Measurements from ENCODE around the gene RPH3AL. TPM values are rescaled to one million over a fixed set of nuclear protein-coding genes. Genes with fewer than 3 reads are reported as not detected.
A peak's percentile ranks its signal among the peaks of the same experiment; 100 is the strongest.

Gene RPH3AL
- total and polyA plus RNA-seq, 7 donors: 3.7 to 18.5 (median 9.7) TPM

DNA sequence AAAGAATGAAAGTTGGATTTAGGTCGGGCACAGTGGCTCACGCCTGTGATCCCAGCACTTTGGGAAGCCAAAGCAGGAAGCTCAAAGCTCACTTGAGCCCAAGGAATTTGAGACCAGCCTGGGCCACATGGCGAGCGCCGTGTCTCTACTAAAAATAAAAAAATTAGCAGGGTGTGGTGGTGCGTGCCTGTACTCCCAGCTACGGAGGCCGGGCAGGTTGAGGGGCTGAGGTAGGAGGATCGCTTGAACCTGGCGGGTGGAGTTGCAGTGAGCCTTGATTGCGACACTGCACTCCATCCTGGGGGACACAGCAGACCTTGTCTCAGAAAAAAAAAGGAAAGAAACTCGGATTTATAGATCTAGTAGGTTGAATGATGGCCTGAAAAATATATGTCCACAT lies 37.4 kb upstream of the RPH3AL start:
- TF ChIP-seq, protein P1, sequence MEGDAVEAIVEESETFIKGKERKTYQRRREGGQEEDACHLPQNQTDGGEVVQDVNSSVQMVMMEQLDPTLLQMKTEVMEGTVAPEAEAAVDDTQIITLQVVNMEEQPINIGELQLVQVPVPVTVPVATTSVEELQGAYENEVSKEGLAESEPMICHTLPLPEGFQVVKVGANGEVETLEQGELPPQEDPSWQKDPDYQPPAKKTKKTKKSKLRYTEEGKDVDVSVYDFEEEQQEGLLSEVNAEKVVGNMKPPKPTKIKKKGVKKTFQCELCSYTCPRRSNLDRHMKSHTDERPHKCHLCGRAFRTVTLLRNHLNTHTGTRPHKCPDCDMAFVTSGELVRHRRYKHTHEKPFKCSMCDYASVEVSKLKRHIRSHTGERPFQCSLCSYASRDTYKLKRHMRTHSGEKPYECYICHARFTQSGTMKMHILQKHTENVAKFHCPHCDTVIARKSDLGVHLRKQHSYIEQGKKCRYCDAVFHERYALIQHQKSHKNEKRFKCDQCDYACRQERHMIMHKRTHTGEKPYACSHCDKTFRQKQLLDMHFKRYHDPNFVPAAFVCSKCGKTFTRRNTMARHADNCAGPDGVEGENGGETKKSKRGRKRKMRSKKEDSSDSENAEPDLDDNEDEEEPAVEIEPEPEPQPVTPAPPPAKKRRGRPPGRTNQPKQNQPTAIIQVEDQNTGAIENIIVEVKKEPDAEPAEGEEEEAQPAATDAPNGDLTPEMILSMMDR (IDR thresholded peaks at IDR 0.05): no peak
- Histone ChIP-seq H3K36me3 (ENCODE audit: insufficient read depth in 1 of 2, low read depth in 1 of 2) (no peaks in the 10 kb centered on the region), H3K4me3 (no peak overlapping the region), H3K4me1 (no peaks in the 10 kb centered on the region), H3K27ac (no peak overlapping the region), H3K27me3 (ENCODE audit: insufficient read depth in 3 of 3, low read length in 2 of 3) (peaks cover 0 to 36% (median 4%) of the 10 kb centered on the region in 3 donors), H3K9me3 (no peaks in the 10 kb centered on the region)
- no peak for ATAC-seq
- 63 to 73% (median 63%) methylated on average over 12 of the region's 12 CpGs for WGBS, 3 donors
- DNase-seq: no peak
- intact Hi-C loops (cut with DNase I): no loop called here

DNA sequence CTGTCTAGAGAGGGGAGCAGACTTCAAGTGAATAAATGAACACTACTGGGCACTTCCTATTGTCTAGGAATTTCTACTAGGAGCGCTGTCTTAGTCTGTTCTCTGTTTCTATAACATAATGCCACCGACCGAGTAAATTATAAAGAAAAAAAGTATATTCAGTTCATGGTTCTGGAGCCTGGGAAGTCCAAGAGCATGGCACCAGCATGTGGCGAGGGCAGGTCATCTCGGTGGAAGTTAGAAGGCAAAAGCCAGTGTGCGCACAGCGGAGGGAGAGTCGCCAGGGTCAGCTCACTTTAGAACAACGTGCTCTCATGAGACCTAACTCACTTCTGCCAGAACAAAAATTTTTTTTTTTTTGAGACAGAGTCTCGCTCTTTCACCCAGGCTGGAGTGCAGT lies 35.5 kb upstream of the RPH3AL start:
- H3K4me3 ChIP-seq: no peak overlapping the region
- WGBS, 3 donors: 87 to 92% (median 90%) methylated on average over 10 of the region's 10 CpGs
- TF ChIP-seq, protein P1 (IDR thresholded peaks at IDR 0.05): no peak
- H3K9me3 ChIP-seq: no peaks in the 10 kb centered on the region
- no peaks in the 10 kb centered on the region for H3K36me3 ChIP-seq (ENCODE audit: insufficient read depth in 1 of 2, low read depth in 1 of 2)
- DNase-seq: no peak
- H3K4me1 ChIP-seq: no peaks in the 10 kb centered on the region
- H3K27ac ChIP-seq: no peak overlapping the region
- no peak for ATAC-seq
- H3K27me3 ChIP-seq (ENCODE audit: insufficient read depth in 3 of 3, low read length in 2 of 3): peaks cover 0 to 38% (median 0%) of the 10 kb centered on the region in 3 donors
- intact Hi-C loops (cut with DNase I): loop anchor here in 1 of 2 donors (5.0 kb wide), 1 partner anchor 241 kb away; no protein-coding TSS in a partner anchor

DNA sequence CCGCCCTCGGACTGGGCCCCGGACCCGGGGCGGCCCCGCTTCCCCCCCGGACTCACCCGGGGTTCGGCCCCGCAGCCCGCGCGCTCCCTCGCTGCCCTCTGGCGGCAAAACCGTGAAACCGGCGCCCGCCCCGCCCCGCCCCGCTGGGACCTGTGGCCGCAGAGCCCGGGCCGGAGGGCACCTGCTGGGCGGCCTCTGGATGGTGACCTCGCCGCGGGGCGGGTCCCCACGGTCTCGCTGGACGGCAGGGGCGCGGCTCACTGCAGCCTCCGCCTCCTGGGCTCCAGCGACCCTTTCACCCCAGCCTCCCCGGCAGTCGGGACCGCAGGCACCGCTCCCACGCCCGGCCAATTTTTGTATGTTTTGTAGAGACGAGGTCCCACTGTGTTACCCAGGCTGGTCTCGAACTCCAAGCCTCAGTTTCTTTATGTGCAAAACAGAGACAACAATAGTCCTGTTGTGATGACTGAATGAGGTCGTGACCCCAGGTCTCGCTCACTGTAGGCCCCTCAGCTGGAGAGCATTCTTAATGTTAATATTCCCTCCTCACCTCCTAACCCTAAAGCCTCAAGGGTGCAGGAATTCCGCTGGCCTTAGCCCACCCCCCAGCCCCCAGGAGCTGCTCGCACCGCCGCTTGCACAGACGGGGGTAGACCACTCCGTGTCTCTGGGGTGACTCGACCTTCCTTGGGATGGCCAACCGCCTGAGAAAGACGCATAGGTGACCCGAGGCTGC lies 33.7 kb upstream of the RPH3AL start:
- H3K27ac ChIP-seq: peak overlapping the region; percentile 58
- TF ChIP-seq, protein P1 (IDR thresholded peaks at IDR 0.05): peak; percentile 77
- peak overlapping the region; percentile 59 for H3K4me3 ChIP-seq
- intact Hi-C loops (cut with DNase I): loop anchor here (2.0 to 5.0 kb wide), 3 partner anchors 222 to 242 kb away; no protein-coding TSS in a partner anchor
- DNase-seq (peak; percentile 84 to 90), ATAC-seq (peak; percentile 74 to 88 (median 82))
- H3K4me1 ChIP-seq: no peaks in the 10 kb centered on the region
- peaks cover 0 to 44% (median 0%) of the 10 kb centered on the region in 3 donors for H3K27me3 ChIP-seq (ENCODE audit: insufficient read depth in 3 of 3, low read length in 2 of 3)
- WGBS, 3 donors: 11 to 19% (median 12%) methylated on average over 42 to 57 of the region's 57 CpGs
- no peaks in the 10 kb centered on the region for H3K36me3 ChIP-seq (ENCODE audit: insufficient read depth in 1 of 2, low read depth in 1 of 2)
- no peaks in the 10 kb centered on the region for H3K9me3 ChIP-seq

DNA sequence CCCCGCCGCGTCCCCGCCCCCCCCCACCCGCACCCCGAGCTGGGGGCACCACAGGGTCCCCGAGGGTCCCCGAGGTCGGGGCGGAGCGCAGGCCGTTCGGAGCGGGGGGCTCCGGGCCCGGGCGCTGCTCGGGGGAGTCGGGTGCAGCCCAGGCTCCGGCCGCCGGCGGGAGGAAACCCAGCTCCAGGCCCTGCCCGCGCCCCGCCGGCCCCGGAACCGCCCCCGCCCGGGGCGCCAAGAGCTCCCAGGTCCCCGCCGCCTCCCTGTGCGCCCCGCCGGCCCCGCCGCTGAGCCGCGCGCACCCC lies 33.2 kb upstream of the RPH3AL start:
- WGBS, 3 donors: 0 to 1% (median 0%) methylated on average over 9 to 42 of the region's 42 CpGs

More for the DNA sequence above, 33.2 kb upstream of the RPH3AL start:
- DNase-seq: no peak
- TF ChIP-seq, protein P1 (IDR thresholded peaks at IDR 0.05): no peak
- H3K4me1 ChIP-seq: no peaks in the 10 kb centered on the region
- H3K36me3 ChIP-seq (ENCODE audit: insufficient read depth in 1 of 2, low read depth in 1 of 2): no peaks in the 10 kb centered on the region
- H3K27ac ChIP-seq: peak overlapping the region; percentile 58
- peaks cover 0 to 44% (median 0%) of the 10 kb centered on the region in 3 donors for H3K27me3 ChIP-seq (ENCODE audit: insufficient read depth in 3 of 3, low read length in 2 of 3)
- ATAC-seq: peak in 1 of 4 donors; percentile 12
- no peaks in the 10 kb centered on the region for H3K9me3 ChIP-seq
- peak overlapping the region; percentile 59 for H3K4me3 ChIP-seq
- intact Hi-C loops (cut with DNase I): loop anchor here (2.0 to 5.0 kb wide), 3 partner anchors 221 to 241 kb away; no protein-coding TSS in a partner anchor

All from psoas muscle (tissue), 8 donors.